GM11168 (cell line): ENCODE data around the gene UGGT2.

Experiments
- in situ Hi-C: fragments of 300-500 bp; cut with MboI; formaldehyde crosslinking; loops from one replicate; pipeline ENCODE4 v1.12.0; 2022; ENCODE audit warnings: low sequenced_read_pairs; ENCODE audit not compliant: unreplicated experiment

Gene UGGT2

GRCh38 chr13:95756072-95756471, 297.1 kb downstream of the UGGT2 start:
- in situ Hi-C loops: no loop called here

GRCh38 chr13:95754069-95754468, 299.1 kb downstream of the UGGT2 start:
- in situ Hi-C loops: no loop called here

GRCh38 chr13:95752677-95753076, 300.5 kb downstream of the UGGT2 start:
- in situ Hi-C loops: no loop called here
